AG10803 (cell line): ENCODE results near the gene CTDP1.

Experiments
- DNase-seq: peaks from one replicate; pipeline ENCODE4 v3.0.0; 2010; ENCODE audit warnings: low read depth
- H3K4me3 ChIP-seq: 2 replicates; pipeline ENCODE4 v1.5.1; 2011; ENCODE audit warnings: mild to moderate bottlenecking, low read length, control low read depth
- CTCF ChIP-seq: conservative IDR thresholded peaks from 2 replicates; pipeline ENCODE4 v1.5.1; 2011; ENCODE audit warnings: mild to moderate bottlenecking, low read length, control low read depth, inconsistent platforms

Gene CTDP1

GRCh38 chr18:79683626-79684282 is 4.2 kb downstream of the CTDP1 start:
- no peak for DNase-seq
- no peak for TF ChIP-seq CTCF

GRCh38 chr18:79684283-79684631 is 4.7 kb downstream of the CTDP1 start:
- H3K4me3 ChIP-seq: no peak overlapping the region
- TF ChIP-seq CTCF: no peak
- no peak for DNase-seq

More at GRCh38 chr18:79683626-79684282, 4.2 kb downstream of the CTDP1 start:
- H3K4me3 ChIP-seq: no peak overlapping the region

DNA sequence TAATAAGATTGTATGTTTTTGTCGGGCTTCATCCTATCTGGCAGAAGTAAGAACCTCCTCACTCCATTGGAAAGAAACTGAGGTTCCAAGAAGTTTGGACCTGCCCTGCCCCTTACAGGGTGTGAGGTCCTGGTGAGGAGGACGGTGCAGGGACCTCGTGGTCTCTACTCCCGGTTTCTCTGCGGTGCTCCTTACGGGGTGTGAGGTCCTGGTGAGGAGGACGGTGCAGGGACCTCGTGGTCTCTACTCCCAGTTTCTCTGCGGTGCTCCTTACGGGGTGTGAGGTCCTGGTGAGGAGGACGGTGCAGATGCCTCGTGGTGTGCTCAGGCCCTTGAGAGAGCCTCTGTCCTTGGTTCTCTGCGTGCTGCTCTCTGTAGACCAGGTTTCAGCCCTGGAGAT is 5.2 kb downstream of the CTDP1 start:
- no peak for DNase-seq
- TF ChIP-seq CTCF: no peak
- H3K4me3 ChIP-seq: no peak overlapping the region

DNA sequence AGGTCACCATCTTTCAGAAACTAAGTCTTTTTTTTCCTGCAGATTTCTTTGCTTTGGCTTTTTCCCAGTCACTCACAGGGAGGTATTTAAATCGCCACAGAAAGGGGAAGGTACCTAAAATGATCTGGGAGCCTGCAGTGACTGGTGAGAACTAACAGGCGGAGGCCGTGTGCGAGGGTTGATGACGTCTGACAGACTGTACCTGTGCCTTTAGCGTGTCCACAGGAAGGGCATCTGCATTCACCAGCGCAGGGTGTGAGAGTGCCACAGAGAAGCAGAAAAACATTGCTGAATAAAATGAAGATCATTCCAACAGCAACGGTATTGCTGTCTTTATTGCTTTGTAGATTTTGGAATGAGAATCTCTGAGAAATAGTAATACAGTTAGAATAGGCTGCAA is 5.7 kb downstream of the CTDP1 start:
- no peak for TF ChIP-seq CTCF
- no peak for DNase-seq
- no peak overlapping the region for H3K4me3 ChIP-seq

- DNase-seq: no peak
- no peak overlapping the region for H3K4me3 ChIP-seq
- no peak for TF ChIP-seq CTCF
Measured at GRCh38 chr18:79685971-79686370, 6.4 kb downstream of the CTDP1 start.

- TF ChIP-seq CTCF: no peak
- no peak overlapping the region for H3K4me3 ChIP-seq
- DNase-seq: peak; percentile 32
Measured at GRCh38 chr18:79687806-79688205, 8.2 kb downstream of the CTDP1 start.

DNA sequence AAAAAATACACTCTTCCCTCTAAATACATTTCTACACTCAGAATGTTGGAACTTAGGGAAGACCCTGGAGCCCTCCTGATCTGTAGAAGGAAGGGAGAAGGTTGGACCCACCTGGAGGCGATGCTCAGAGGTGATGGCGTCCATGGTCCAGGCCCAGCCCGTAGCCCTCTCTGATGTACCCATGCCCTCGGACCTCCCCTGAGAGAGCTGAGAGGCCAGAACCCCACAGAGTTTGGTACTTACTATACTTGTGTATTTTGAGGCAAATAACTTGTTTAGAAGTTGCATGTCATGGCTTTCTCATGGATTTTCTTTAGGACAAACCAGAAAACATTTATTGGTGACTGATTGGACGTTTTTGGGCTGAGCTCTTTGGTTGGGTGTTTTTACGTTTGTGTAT is 10.5 kb downstream of the CTDP1 start:
- TF ChIP-seq CTCF: no peak
- DNase-seq: no peak
- H3K4me3 ChIP-seq: no peak overlapping the region
